Hepatocyte (in vitro differentiated cells): ENCODE measurements around the gene SAMD14. TPM values are rescaled to one million over a fixed set of nuclear protein-coding genes. Genes with fewer than 3 reads are reported as not detected.

Experiments used
- DNase-seq: peaks from one replicate; pipeline ENCODE4 v3.0.0-alpha.2; 2016; ENCODE audit warnings: low spot score
- H2AFZ ChIP-seq: fragments of 200-600 bp; sonication (generic); 2 replicates; pipeline ENCODE4 v1.6.0; 2016; ENCODE audit warnings: antibody characterized with exemption, mild to moderate bottlenecking
- H3K27ac ChIP-seq: fragments of 200-600 bp; sonication (generic); 2 replicates; pipeline ENCODE4 v1.5.1; 2016; ENCODE audit warnings: mild to moderate bottlenecking
- H3K27me3 ChIP-seq: fragments of 200-600 bp; sonication (generic); 2 replicates; pipeline ENCODE4 v1.6.1; 2016
- H3K36me3 ChIP-seq: fragments of 200-600 bp; sonication (generic); replicated peaks from 2 replicates; pipeline ENCODE4 v1.5.1; 2016; ENCODE audit warnings: low read depth; ENCODE audit not compliant: insufficient read depth
- H3K4me1 ChIP-seq: fragments of 200-600 bp; sonication (generic); 2 replicates; pipeline ENCODE4 v1.5.1; 2016; ENCODE audit warnings: mild to moderate bottlenecking, moderate library complexity; ENCODE audit not compliant: insufficient read depth
- H3K4me2 ChIP-seq: fragments of 200-600 bp; sonication (generic); 2 replicates; pipeline ENCODE4 v1.6.0; 2016
- H3K4me3 ChIP-seq: fragments of 200-600 bp; sonication (generic); 2 replicates; pipeline ENCODE4 v1.5.1; 2016; ENCODE audit warnings: mild to moderate bottlenecking
- H3K79me2 ChIP-seq: fragments of 200-600 bp; sonication (generic); 2 replicates; pipeline ENCODE4 v1.6.0; 2017; ENCODE audit warnings: mild to moderate bottlenecking
- H3K9me2 ChIP-seq: fragments of 200-600 bp; sonication (generic); replicated peaks from 2 replicates; pipeline ENCODE4 v1.6.0; 2017; ENCODE audit warnings: mild to moderate bottlenecking; ENCODE audit not compliant: insufficient read depth
- H3K9me3 ChIP-seq: fragments of 200-600 bp; sonication (generic); 2 replicates; pipeline ENCODE4 v1.5.1; 2016; ENCODE audit warnings: low read depth, mild to moderate bottlenecking
- H4K20me1 ChIP-seq: fragments of 200-600 bp; sonication (generic); 2 replicates; pipeline ENCODE4 v1.6.0; 2016; ENCODE audit warnings: mild to moderate bottlenecking; ENCODE audit not compliant: insufficient read depth, poor library complexity, severe bottlenecking
- EZH2 ChIP-seq: fragments of 200-600 bp; sonication (generic); IDR thresholded peaks from 2 replicates; pipeline ENCODE4 v1.6.1; 2016; ENCODE audit warnings: antibody characterized with exemption, mild to moderate bottlenecking, borderline replicate concordance
- EZH2phosphoT487 ChIP-seq: fragments of 200-600 bp; sonication (generic); IDR thresholded peaks from one replicate; pipeline ENCODE4 v1.6.1; 2018; ENCODE audit warnings: antibody characterized with exemption, mild to moderate bottlenecking, low read depth, moderate library complexity; ENCODE audit not compliant: unreplicated experiment, severe bottlenecking
- WGBS: methylation state at CpG from one replicate; pipeline ENCODE4 v1.1.6; 2016; ENCODE audit warnings: low lambda C conversion rate; ENCODE audit errors: missing lambda C conversion rate; 5-methylcytosine and 5-hydroxymethylcytosine counted together
- polyA plus RNA-seq: library from polyadenylated mRNA; unstranded; fragments of >200 nt; fragmentation: Nextera tagmentation; extraction: Ambion mirVana; gene quantifications from 2 replicates; pipeline ENCODE4 v1.2.1, GENCODE V29; 2016
- total RNA-seq: library from RNA; depleted of rRNA; stranded (reverse); fragments of >200 nt; gene quantifications from 2 replicates; pipeline ENCODE4 v1.2.3, GENCODE V29; 2014
- TF ChIP-seq, protein P1 (sequence below): fragments of 200-600 bp; sonication (generic); IDR thresholded peaks from 2 replicates; pipeline ENCODE4 v1.5.1; 2016; ENCODE audit warnings: antibody characterized with exemption, mild to moderate bottlenecking; ENCODE audit not compliant: poor library complexity

Gene SAMD14
- total and polyA plus RNA-seq, 2 experiments from 2014 or later, result 3.1 to 4.2 TPM

DNA sequence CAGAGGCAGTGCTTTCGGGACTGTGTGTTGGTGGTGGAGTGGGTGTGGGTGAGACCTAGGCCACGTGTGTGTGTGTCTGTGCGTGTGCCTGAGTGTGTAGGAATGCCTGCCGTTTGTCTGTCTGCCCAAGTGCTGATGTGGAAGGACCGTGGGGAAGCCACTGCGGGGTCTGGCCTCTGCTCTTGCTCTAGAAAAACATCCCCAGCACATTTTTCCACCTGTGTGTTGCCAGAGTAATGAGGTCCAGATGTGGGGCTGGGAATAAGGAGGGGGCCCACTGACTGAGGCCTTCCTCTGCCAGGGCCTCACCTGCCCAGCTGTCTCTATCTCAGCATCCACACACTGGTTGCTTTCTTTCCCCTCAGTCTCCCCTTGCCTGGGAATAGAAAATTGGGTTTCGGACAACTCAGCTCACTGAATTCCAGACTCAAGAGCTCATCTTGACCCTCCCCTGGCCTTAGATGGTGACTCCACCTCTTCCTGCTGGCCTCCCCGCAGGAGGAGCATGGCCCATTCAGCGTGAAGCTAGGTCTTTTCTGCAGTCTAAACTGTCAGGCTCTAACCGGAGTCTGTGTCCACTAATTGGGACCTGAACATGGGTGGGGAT, 43.5 kb upstream of the SAMD14 start:
- Histone ChIP-seq H3K27ac (peak overlapping the region; percentile 83), H4K20me1 (no peaks in the 10 kb centered on the region), H3K9me3 (no peaks in the 10 kb centered on the region), H3K4me2 (peak overlapping the region; percentile 27), H3K36me3 (no peaks in the 10 kb centered on the region), H3K9me2 (no peaks in the 10 kb centered on the region), H2AFZ (no peak overlapping the region), H3K4me1 (peaks cover 40% of the 10 kb centered on the region), H3K79me2 (no peaks in the 10 kb centered on the region), H3K4me3 (no peak overlapping the region), H3K27me3 (no peaks in the 10 kb centered on the region)
- 47% methylated on average over 10 of the region's 10 CpGs for WGBS
- DNase-seq, result no peak
- TF ChIP-seq EZH2, result no peak
- TF ChIP-seq, protein P1, sequence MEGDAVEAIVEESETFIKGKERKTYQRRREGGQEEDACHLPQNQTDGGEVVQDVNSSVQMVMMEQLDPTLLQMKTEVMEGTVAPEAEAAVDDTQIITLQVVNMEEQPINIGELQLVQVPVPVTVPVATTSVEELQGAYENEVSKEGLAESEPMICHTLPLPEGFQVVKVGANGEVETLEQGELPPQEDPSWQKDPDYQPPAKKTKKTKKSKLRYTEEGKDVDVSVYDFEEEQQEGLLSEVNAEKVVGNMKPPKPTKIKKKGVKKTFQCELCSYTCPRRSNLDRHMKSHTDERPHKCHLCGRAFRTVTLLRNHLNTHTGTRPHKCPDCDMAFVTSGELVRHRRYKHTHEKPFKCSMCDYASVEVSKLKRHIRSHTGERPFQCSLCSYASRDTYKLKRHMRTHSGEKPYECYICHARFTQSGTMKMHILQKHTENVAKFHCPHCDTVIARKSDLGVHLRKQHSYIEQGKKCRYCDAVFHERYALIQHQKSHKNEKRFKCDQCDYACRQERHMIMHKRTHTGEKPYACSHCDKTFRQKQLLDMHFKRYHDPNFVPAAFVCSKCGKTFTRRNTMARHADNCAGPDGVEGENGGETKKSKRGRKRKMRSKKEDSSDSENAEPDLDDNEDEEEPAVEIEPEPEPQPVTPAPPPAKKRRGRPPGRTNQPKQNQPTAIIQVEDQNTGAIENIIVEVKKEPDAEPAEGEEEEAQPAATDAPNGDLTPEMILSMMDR, result no peak
- no peak for TF ChIP-seq EZH2phosphoT487

DNA sequence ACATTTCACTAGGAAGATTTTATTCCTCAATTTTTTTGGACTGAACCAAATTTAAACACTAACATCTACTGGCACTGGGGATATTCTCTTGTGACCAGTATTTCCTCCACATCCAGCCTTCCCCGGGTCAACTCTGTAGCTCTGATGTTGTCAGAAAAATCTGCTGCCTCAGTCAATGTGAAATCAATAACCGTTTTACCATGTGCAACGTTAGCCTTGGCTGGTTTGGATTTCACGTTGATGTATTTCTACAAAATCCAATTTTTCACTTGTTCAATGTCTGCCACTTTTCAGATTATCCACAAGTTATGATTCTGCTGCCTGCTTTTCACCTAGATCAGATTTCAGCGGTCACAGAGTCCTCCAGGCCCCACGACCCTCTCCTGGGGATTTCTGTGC, 43.0 kb upstream of the SAMD14 start:
- DNase-seq, result no peak
- Histone ChIP-seq H4K20me1 (no peaks in the 10 kb centered on the region), H3K9me3 (no peaks in the 10 kb centered on the region), H3K27ac (peak overlapping the region; percentile 83), H2AFZ (no peak overlapping the region), H3K4me2 (peak overlapping the region; percentile 27), H3K9me2 (no peaks in the 10 kb centered on the region), H3K79me2 (no peaks in the 10 kb centered on the region), H3K4me3 (no peak overlapping the region), H3K36me3 (no peaks in the 10 kb centered on the region), H3K4me1 (peaks cover 35% of the 10 kb centered on the region), H3K27me3 (no peaks in the 10 kb centered on the region)
- 58% methylated on average over 6 of the region's 6 CpGs for WGBS
- no peak for TF ChIP-seq EZH2phosphoT487
- TF ChIP-seq EZH2, result no peak
- TF ChIP-seq, protein P1, result no peak

DNA sequence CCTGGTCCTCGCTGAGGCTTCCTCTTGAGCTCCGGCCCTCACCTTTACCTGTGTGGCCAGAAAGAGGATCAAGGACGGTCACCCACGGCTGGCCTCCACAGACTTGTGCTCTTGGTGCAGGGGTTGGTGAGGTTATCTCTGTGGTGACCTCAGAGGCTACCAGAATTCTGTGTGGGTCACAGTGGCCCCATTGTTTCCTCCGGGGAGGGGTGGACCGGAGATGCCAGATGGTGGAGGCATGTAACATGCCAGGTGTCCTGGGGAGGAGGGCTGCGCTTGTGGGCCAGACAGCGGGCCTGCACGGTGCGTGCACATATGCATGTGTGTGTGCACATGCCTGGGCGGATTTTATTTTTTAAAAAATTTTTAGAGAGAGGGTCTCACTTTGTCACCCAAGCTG, 42.2 kb upstream of the SAMD14 start:
- no peaks in the 10 kb centered on the region for H3K9me2 ChIP-seq
- DNase-seq, result no peak
- H3K4me1 ChIP-seq, result peaks cover 27% of the 10 kb centered on the region
- no peak overlapping the region for H2AFZ ChIP-seq
- H3K9me3 ChIP-seq, result no peaks in the 10 kb centered on the region
- no peaks in the 10 kb centered on the region for H3K79me2 ChIP-seq
- H3K4me3 ChIP-seq, result no peak overlapping the region
- 94% methylated on average over 11 of the region's 11 CpGs for WGBS
- H3K27ac ChIP-seq, result peak overlapping the region; percentile 83
- H3K27me3 ChIP-seq, result no peaks in the 10 kb centered on the region
- H4K20me1 ChIP-seq, result no peaks in the 10 kb centered on the region
- no peaks in the 10 kb centered on the region for H3K36me3 ChIP-seq
- H3K4me2 ChIP-seq, result no peak overlapping the region
- no peak for TF ChIP-seq EZH2phosphoT487
- no peak for TF ChIP-seq EZH2
- TF ChIP-seq, protein P1, result no peak
